ENCODE data around the gene OTOG.

- TF ChIP-seq CTCF (IDR thresholded peaks at IDR 0.05) (no peak), ZFX (IDR thresholded peaks at IDR 0.05; ENCODE audit: borderline replicate concordance) (no peak)
Observed at GRCh38 chr11:17518366-17518765, 28.7 kb upstream of the OTOG start.

Measured in 22Rv1 (cell line).